Measurements from ENCODE around the gene INPP5A.

INPP5A gene

GRCh38 chr10:132508581-132509443, 28.8 kb upstream of the INPP5A start:
- TF ChIP-seq EZH2phosphoT487 (IDR thresholded peaks at IDR 0.05; ENCODE audit: borderline replicate concordance, low read length) (no peak), CTCF (IDR thresholded peaks at IDR 0.05; ENCODE audit: low read depth, low read length, poor library complexity, severe bottlenecking) (no peak)

GRCh38 chr10:132509506-132510173, 27.9 kb upstream of the INPP5A start:
- Histone ChIP-seq H3K4me3 (ENCODE audit: low read length) (no peak overlapping the region), H3K9me3 (ENCODE audit: control insufficient read depth, insufficient read depth, low read length) (no peaks in the 10 kb centered on the region), H3K27ac (ENCODE audit: low read depth, low read length) (no peak overlapping the region), H3K4me2 (ENCODE audit: low read length) (no peak overlapping the region), H4K20me1 (ENCODE audit: control insufficient read depth, insufficient read depth, low read depth, low read length) (no peaks in the 10 kb centered on the region), H3K9me2 (replicated peaks; ENCODE audit: control insufficient read depth, low read length) (no peaks in the 10 kb centered on the region), H3K27me3 (ENCODE audit: control insufficient read depth, low read length) (no peaks in the 10 kb centered on the region), H3K4me1 (ENCODE audit: control insufficient read depth, low read length) (no peaks in the 10 kb centered on the region), H3F3A (ENCODE audit: control insufficient read depth, insufficient read depth) (no peaks in the 10 kb centered on the region), H3K79me2 (ENCODE audit: control insufficient read depth, low read length) (no peaks in the 10 kb centered on the region), H3K36me3 (ENCODE audit: control insufficient read depth, low read length) (no peaks in the 10 kb centered on the region)
- TF ChIP-seq CTCF (IDR thresholded peaks at IDR 0.05; ENCODE audit: low read depth, low read length, poor library complexity, severe bottlenecking) (no peak), EZH2phosphoT487 (IDR thresholded peaks at IDR 0.05; ENCODE audit: borderline replicate concordance, low read length) (no peak)

More at GRCh38 chr10:132508581-132509443, 28.8 kb upstream of the INPP5A start:
- Histone ChIP-seq H3K4me1 (ENCODE audit: control insufficient read depth, low read length) (no peaks in the 10 kb centered on the region), H3K4me2 (ENCODE audit: low read length) (no peak overlapping the region), H4K20me1 (ENCODE audit: control insufficient read depth, insufficient read depth, low read depth, low read length) (no peaks in the 10 kb centered on the region), H3K36me3 (ENCODE audit: control insufficient read depth, low read length) (no peaks in the 10 kb centered on the region), H3K9me3 (ENCODE audit: control insufficient read depth, insufficient read depth, low read length) (no peaks in the 10 kb centered on the region), H3K27ac (ENCODE audit: low read depth, low read length) (no peak overlapping the region), H3K4me3 (ENCODE audit: low read length) (no peak overlapping the region), H3K79me2 (ENCODE audit: control insufficient read depth, low read length) (no peaks in the 10 kb centered on the region), H3K27me3 (ENCODE audit: control insufficient read depth, low read length) (no peaks in the 10 kb centered on the region), H3F3A (ENCODE audit: control insufficient read depth, insufficient read depth) (no peaks in the 10 kb centered on the region), H3K9me2 (replicated peaks; ENCODE audit: control insufficient read depth, low read length) (no peaks in the 10 kb centered on the region)

DNA sequence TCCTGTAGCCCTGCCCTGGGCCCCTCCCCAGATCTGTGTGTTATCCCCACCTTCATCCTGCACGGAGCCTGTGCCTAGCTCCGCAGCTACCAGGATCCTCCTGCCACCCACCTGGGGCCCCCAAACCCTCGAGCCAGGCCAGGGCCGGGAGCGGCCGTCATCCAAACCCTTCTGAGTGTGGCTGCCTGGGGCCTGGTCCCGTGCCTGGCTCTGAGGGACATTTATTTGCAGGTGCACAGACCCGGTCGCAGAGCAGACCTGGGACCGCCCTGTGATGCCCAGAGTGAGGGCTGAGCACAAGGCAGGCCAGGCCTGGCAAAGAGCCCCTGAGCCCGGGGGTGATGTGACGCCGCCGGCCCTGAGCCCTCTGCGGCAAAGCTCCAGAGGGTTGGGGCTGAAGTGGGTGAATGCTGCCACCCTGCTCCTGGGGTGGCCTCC, 27.4 kb upstream of the INPP5A start:
- Histone ChIP-seq H3F3A (ENCODE audit: control insufficient read depth, insufficient read depth) (no peaks in the 10 kb centered on the region), H3K27ac (ENCODE audit: low read depth, low read length) (no peak overlapping the region), H4K20me1 (ENCODE audit: control insufficient read depth, insufficient read depth, low read depth, low read length) (no peaks in the 10 kb centered on the region), H3K4me2 (ENCODE audit: low read length) (no peak overlapping the region), H3K27me3 (ENCODE audit: control insufficient read depth, low read length) (no peaks in the 10 kb centered on the region), H3K4me1 (ENCODE audit: control insufficient read depth, low read length) (peaks cover 4% of the 10 kb centered on the region; the same call in 1 of the 2 replicates), H3K9me2 (replicated peaks; ENCODE audit: control insufficient read depth, low read length) (no peaks in the 10 kb centered on the region), H3K4me3 (ENCODE audit: low read length) (no peak overlapping the region), H3K79me2 (ENCODE audit: control insufficient read depth, low read length) (no peaks in the 10 kb centered on the region), H3K36me3 (ENCODE audit: control insufficient read depth, low read length) (no peaks in the 10 kb centered on the region), H3K9me3 (ENCODE audit: control insufficient read depth, insufficient read depth, low read length) (no peaks in the 10 kb centered on the region)
- TF ChIP-seq EZH2phosphoT487 (IDR thresholded peaks at IDR 0.05; ENCODE audit: borderline replicate concordance, low read length), result no peak
- TF ChIP-seq CTCF (IDR thresholded peaks at IDR 0.05; ENCODE audit: low read depth, low read length, poor library complexity, severe bottlenecking), result no peak

All from DOHH2 (cell line).